Gastroesophageal sphincter (tissue), 4 donors: Measurements from ENCODE around the gene EXOC4. TPM values are rescaled to one million over a fixed set of nuclear protein-coding genes. Genes with fewer than 3 reads are reported as not detected.

Experiments used
- ATAC-seq: fragments of 150-250 bp; one replicate; pipeline ENCODE4 v1.9.1; 2016; ENCODE audit warnings: mild to moderate bottlenecking, moderate library complexity
- H3K27ac ChIP-seq, 4 donors: fragments of 200-600 bp; sonication (generic) in 3 of 4; 1 replicate in 3 of 4; 2 replicates in 1 of 4; pipeline ENCODE4 v1.5.1; 2016 to 2019
- H3K27me3 ChIP-seq: fragments of 200-600 bp; sonication (generic); one replicate; pipeline ENCODE4 v1.5.1; 2019
- H3K36me3 ChIP-seq, 2 donors: fragments of 200-600 bp; sonication (generic); one replicate each; pipeline ENCODE4 v1.5.1; 2019; ENCODE audit warnings: control low read depth in 1 of 2
- H3K4me1 ChIP-seq, 3 donors: fragments of 200-600 bp; sonication (generic); 1 replicate in 2 of 3; 2 replicates in 1 of 3; pipeline ENCODE4 v1.5.1; 2016 to 2019; ENCODE audit warnings: control low read depth in 2 of 3
- H3K4me3 ChIP-seq, 2 donors: fragments of 200-600 bp; sonication (generic); one replicate each; pipeline ENCODE4 v1.5.1; 2019; ENCODE audit warnings: mild to moderate bottlenecking in 1 of 2, moderate library complexity in 1 of 2
- H3K9me3 ChIP-seq, 3 donors: fragments of 200-600 bp; sonication (generic); one replicate each; pipeline ENCODE4 v1.5.1; 2017 to 2019; ENCODE audit warnings: control low read depth in 2 of 3
- EP300 ChIP-seq: sonication (generic); formaldehyde crosslinking; IDR thresholded peaks from one replicate; pipeline ENCODE4 v1.6.1; 2017; ENCODE audit warnings: antibody characterized with exemption, mild to moderate bottlenecking
- POLR2A ChIP-seq, 2 donors: fragments of 450-650 bp; IDR thresholded peaks; one replicate each; pipeline ENCODE4 v1.6.1; 2017; ENCODE audit warnings: antibody characterized with exemption in 2 of 2, mild to moderate bottlenecking in 2 of 2, moderate library complexity in 1 of 2
- POLR2AphosphoS5 ChIP-seq: sonication (generic); formaldehyde crosslinking; IDR thresholded peaks from one replicate; pipeline ENCODE4 v1.6.1; 2017; ENCODE audit warnings: antibody characterized with exemption
- WGBS, 2 donors: methylation state at CpG; one replicate each; pipeline ENCODE4 v1.1.5; 2018; ENCODE audit warnings: low coverage in 1 of 2; 5-methylcytosine and 5-hydroxymethylcytosine counted together
- total RNA-seq, 4 donors: library from RNA; depleted of rRNA; stranded (reverse); fragments of >200 nt; gene quantifications; one replicate each; pipeline ENCODE4 v1.1.0, GENCODE V29; 2016
- TF ChIP-seq, protein P1 (sequence below), 4 experiments: fragments of 200-600 bp in 2 of 4; fragments of 450-650 bp in 2 of 4; sonication (generic) in 1 of 4; IDR thresholded peaks; one replicate each; pipeline ENCODE4 v1.5.1; 2017 to 2019; ENCODE audit warnings: antibody characterized with exemption in 4 of 4, mild to moderate bottlenecking in 2 of 4, moderate library complexity in 2 of 4

Gene EXOC4
- total RNA-seq, 4 donors from 2014 or later: 46.3 to 85.8 (median 51.9) TPM

DNA sequence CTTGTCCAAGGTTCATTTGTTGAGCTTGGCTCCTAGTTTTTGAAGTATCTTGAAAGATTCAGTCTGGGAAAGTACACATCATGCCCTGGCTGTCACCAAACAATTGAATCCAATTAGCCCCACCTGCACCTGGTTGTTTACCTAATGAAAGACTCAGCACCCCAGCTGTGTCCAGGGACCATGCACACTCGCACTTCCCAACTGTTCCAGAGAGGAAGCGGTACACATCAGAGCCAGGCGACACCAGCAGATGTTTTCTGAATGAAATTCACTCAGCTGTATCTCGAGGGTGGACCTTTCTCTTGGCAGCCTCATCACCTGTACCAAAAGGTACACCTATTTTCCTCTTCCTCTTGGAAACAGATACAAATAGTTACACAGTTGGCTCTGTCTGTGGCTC lies 657.9 kb downstream of the EXOC4 start:
- WGBS, 2 donors: 85% methylated on average over 2 of the region's 4 CpGs; no CpG with 5 or more reads in 1 of the 2 donors
- Histone ChIP-seq H3K36me3 (no peaks in the 10 kb centered on the region), H3K27me3 (no peaks in the 10 kb centered on the region), H3K27ac (no peak overlapping the region), H3K4me3 (no peak overlapping the region), H3K9me3 (no peaks in the 10 kb centered on the region), H3K4me1 (no peaks in the 10 kb centered on the region)
- TF ChIP-seq, protein P1, sequence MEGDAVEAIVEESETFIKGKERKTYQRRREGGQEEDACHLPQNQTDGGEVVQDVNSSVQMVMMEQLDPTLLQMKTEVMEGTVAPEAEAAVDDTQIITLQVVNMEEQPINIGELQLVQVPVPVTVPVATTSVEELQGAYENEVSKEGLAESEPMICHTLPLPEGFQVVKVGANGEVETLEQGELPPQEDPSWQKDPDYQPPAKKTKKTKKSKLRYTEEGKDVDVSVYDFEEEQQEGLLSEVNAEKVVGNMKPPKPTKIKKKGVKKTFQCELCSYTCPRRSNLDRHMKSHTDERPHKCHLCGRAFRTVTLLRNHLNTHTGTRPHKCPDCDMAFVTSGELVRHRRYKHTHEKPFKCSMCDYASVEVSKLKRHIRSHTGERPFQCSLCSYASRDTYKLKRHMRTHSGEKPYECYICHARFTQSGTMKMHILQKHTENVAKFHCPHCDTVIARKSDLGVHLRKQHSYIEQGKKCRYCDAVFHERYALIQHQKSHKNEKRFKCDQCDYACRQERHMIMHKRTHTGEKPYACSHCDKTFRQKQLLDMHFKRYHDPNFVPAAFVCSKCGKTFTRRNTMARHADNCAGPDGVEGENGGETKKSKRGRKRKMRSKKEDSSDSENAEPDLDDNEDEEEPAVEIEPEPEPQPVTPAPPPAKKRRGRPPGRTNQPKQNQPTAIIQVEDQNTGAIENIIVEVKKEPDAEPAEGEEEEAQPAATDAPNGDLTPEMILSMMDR (IDR thresholded peaks at IDR 0.05): no peak
- TF ChIP-seq POLR2A (IDR thresholded peaks at IDR 0.05) (no peak), EP300 (no peak), POLR2AphosphoS5 (no peak)
- ATAC-seq: no peak

DNA sequence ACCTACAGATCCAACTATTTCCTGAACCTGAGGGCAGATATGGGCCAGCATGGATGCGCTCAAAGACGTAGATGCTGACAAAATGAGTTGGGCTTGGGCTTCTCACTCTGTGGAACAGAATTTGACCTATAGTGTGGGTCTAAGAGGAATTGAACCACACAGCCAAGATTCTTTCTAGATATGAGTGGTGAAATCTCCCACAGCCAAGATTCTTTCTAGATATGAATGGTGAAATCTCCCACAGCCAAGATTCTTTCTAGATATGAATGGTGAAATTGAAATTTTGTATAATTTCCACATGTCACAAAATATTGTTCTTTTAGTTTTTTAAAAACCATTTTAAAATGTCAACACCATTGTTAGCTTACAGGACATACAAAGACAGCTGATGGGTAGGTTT lies 658.8 kb downstream of the EXOC4 start:
- no peaks in the 10 kb centered on the region for H3K9me3 ChIP-seq
- no peaks in the 10 kb centered on the region for H3K27me3 ChIP-seq
- 100% methylated on average over 2 of the region's 2 CpGs for WGBS, 2 donors
- no peaks in the 10 kb centered on the region for H3K4me1 ChIP-seq
- H3K36me3 ChIP-seq: peaks cover 0 to 8% of the 10 kb centered on the region in 2 donors
- no peak overlapping the region for H3K4me3 ChIP-seq
- no peak overlapping the region for H3K27ac ChIP-seq
- TF ChIP-seq POLR2AphosphoS5 (no peak), POLR2A (IDR thresholded peaks at IDR 0.05) (no peak), EP300 (no peak)
- TF ChIP-seq, protein P1 (IDR thresholded peaks at IDR 0.05): no peak
- no peak for ATAC-seq

DNA sequence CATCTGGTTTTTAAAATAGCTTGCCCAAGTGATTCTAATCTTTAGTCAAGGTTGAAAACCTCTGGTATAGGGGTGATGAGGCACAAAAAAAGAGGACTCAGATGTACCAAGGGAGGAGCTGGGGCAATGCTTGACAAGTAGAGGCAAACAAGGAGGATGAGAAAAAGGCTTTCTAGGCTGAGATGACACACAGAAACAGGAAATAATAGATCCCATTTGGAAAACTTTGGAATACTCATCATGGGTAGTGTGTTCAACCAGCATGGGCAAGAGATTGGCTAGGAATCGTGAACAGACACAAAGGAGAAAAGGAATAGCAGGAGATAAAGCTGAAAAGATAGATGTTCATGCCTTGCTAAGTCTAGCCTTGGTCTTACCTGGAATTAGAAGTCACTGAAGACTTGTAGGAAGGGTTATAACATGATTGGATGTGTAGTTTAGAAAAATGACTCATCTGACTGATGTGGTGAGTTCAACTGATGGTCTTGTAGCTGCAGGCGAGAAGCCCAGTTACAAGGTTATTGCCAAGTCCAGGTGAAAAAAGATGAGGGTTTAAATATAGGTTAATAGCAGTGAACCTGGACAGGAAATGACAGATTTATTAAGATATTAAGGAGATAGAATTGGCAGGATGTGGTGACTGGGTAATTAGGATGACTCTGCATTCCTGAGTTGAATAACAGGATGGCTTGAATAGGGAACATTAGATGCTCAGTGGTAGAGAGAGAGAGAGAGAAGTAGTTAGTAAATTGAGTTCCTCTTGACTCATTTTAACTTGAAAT lies 660.2 kb downstream of the EXOC4 start:
- no peak overlapping the region for H3K4me3 ChIP-seq
- no peak overlapping the region for H3K27ac ChIP-seq
- WGBS, 2 donors: 75 to 90% methylated on average over 2 of the region's 2 CpGs
- no peaks in the 10 kb centered on the region for H3K9me3 ChIP-seq
- TF ChIP-seq, protein P1 (IDR thresholded peaks at IDR 0.05): no peak
- no peak for TF ChIP-seq EP300
- H3K36me3 ChIP-seq: peaks cover 0 to 20% of the 10 kb centered on the region in 2 donors
- no peaks in the 10 kb centered on the region for H3K4me1 ChIP-seq
- H3K27me3 ChIP-seq: no peaks in the 10 kb centered on the region
- no peak for ATAC-seq

DNA sequence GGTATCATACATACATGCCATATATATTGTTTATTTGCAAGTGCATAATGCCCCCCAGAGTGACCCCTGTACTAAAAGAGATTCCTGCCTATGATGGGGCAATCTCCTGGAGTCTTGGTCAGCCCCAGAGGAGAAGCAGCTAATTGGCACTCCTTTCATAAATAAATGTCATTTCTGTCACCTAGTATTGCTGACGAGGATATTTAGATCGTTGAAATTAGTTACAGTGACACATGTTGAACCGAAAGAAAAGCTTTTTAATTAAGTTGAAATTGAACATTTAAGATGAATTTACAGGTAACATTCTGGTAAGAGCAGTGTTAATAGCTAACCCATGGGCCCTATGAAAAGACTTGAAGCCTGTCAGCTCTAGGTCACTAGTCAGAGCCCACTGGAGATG lies 663.7 kb downstream of the EXOC4 start:
- H3K36me3 ChIP-seq: peaks cover 0 to 43% of the 10 kb centered on the region in 2 donors
- H3K27ac ChIP-seq: no peak overlapping the region
- no peaks in the 10 kb centered on the region for H3K4me1 ChIP-seq
- H3K4me3 ChIP-seq: no peak overlapping the region
- no peak for ATAC-seq
- WGBS, 2 donors: 69 to 87% methylated on average over 3 of the region's 3 CpGs
- TF ChIP-seq POLR2A (IDR thresholded peaks at IDR 0.05) (no peak), POLR2AphosphoS5 (no peak), EP300 (no peak)
- TF ChIP-seq, protein P1 (IDR thresholded peaks at IDR 0.05): no peak
- H3K27me3 ChIP-seq: no peaks in the 10 kb centered on the region
- peaks cover 0 to 24% (median 0%) of the 10 kb centered on the region in 3 donors for H3K9me3 ChIP-seq

DNA sequence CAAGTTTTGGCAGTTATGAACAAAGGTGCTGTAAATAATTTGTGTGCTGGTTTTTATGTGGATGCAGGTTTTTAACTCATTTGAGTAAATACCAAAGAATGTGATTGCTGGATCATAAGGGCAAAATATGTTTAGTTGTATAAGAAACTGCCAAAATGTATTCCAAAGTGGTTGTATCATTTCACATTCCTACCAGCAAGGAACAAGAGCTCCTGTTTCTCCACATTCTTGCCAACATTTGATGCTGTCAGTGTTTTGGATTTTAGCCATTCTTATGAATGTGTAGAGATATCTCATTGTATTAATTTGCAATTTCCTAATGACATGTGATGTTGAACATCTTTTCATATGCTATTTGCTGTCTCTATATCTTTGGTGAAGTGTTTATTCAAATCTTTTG lies 666.9 kb downstream of the EXOC4 start:
- Histone ChIP-seq H3K36me3 (peaks cover 0 to 48% of the 10 kb centered on the region in 2 donors), H3K9me3 (peaks cover 0 to 34% (median 0%) of the 10 kb centered on the region in 3 donors), H3K4me1 (no peaks in the 10 kb centered on the region), H3K27ac (no peak overlapping the region), H3K27me3 (no peaks in the 10 kb centered on the region), H3K4me3 (no peak overlapping the region)
- no peak for ATAC-seq
- no peak for TF ChIP-seq POLR2AphosphoS5
- no peak for TF ChIP-seq POLR2A (IDR thresholded peaks at IDR 0.05)
- TF ChIP-seq, protein P1 (IDR thresholded peaks at IDR 0.05): no peak
- TF ChIP-seq EP300: no peak
